Umbilical cord (tissue), 2 donors: Measurements from ENCODE around the gene DAZAP1. TPM values are rescaled to one million over a fixed set of nuclear protein-coding genes. Genes with fewer than 3 reads are reported as not detected.
"Not testable (repeated sequence)": the region's sequence is repeated elsewhere in the genome, so short reads cannot be mapped to it uniquely, and the experiment has no call there.

Source experiments
- DNase-seq: peaks from one replicate; pipeline ENCODE4 v3.0.0-alpha.2; 2015; ENCODE audit warnings: low spot score
- total RNA-seq: library from RNA; depleted of rRNA; stranded (reverse); fragments of >200 nt; gene quantifications from one replicate; pipeline ENCODE4 v1.2.3, GENCODE V29; 2014; ENCODE audit warnings: low replicate concordance; ENCODE audit not compliant: insufficient read depth

Gene DAZAP1
- total RNA-seq, 1 donor from 2014 or later = 30.8 TPM

DNA sequence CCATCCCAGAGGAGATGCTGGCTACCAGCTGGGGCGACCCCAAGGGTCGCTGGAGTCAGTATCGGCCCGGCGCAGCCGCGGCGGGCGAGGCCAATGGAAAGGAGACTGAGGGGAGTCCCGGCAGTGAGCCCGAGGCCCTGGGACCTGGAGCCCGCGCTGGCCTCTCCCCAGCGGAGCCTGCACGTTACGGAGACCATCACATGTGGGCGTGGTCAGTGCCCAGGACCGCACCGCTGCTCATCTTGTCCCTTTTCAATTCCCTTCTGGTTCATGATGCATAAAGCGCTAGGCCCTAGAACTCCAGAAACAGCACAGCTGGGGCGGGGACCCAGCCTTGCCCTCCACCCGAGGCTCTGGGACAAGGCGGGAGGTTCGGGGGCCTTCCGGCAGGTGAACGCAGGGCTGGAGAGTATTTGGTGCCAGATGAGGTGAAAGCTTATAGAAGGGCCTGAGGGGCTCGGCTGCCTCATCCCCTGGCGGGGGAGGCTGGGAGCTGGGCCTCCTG lies 63.7 kb downstream of the DAZAP1 start:
- DNase-seq = no peak

GRCh38 chr19:1471515-1472160 lies 64.3 kb downstream of the DAZAP1 start:
- DNase-seq = no peak

- no peak for DNase-seq
Observed at GRCh38 chr19:1472231-1473084, 65.1 kb downstream of the DAZAP1 start.

- no peak for DNase-seq
Observed at GRCh38 chr19:1473085-1473851, 65.9 kb downstream of the DAZAP1 start.

DNA sequence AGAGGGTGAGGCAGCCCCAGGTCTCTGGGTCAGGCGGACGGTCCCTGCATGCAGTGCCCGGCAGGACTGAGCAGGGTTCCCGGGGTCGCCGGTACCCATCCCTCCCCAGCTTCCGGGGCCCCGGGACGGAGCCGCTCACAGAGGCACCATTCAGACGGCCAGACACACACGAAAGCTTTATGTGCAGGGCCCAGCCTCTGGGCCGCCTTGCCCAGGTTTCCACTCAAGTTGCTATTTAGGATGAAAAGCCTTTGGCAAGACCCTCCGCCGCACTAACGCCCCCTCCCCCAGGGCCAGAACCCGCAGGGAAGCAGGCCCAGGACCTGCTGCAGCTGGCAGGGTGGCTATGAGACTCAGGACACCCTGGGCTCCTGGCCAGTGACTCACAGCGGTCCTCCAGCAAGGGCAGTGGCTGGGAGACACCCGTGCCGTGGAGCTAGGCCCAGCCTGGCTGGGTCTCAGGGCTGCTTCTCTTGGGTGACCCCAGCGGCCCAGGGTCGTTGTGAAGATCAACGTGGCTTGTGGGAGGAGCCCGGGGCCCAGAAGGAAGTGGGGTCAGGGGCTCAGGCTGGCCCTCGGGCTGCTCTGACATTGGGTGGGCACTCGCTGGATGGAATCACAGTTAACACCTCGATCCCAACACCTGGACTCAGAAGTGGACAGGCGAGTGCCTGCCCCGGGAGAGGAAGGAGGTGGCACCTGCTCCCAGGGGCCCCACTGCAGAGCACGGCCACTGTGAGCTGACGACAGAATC lies 66.8 kb downstream of the DAZAP1 start:
- no peak for DNase-seq

GRCh38 chr19:1474765-1475351 lies 67.5 kb downstream of the DAZAP1 start:
- DNase-seq = no peak

GRCh38 chr19:1475751-1476437 lies 68.5 kb downstream of the DAZAP1 start:
- no peak for DNase-seq

- not testable (repeated sequence) for DNase-seq
Observed at GRCh38 chr19:1477056-1477455, 69.7 kb downstream of the DAZAP1 start.

GRCh38 chr19:1478934-1479707 lies 71.7 kb downstream of the DAZAP1 start, which contains the start of gene C19orf25:
Gene C19orf25 (minus strand): TSS chr19:1479215. CDS start chr19:1478903, 312 bp downstream.
- DNase-seq = peak; percentile 95

GRCh38 chr19:1481224-1481892 lies 74.0 kb downstream of the DAZAP1 start:
- no peak for DNase-seq

DNA sequence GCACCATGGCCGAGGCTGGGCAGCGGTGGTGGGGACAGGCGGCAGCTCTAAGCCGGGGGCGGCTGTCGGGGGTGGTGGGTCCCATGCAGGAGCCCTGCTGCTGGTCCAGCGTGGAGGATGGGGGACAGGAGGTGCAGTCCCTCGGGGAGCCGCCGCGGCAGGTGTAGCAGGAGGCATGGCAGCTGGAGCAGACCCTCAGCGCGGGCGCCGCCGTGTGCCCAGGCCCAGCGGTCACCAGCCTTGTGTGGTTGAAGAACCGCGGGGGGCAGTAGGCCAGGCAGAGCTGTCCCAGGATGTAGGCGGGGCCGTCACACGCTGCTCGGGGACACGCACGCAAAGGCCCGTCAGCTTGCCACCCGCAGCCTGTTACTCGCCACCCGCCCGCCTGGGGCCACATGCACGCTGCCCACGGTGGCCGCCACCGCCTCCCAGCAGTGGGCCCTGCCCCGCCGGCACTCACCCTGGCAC lies 74.5 kb downstream of the DAZAP1 start:
- DNase-seq = no peak

DNA sequence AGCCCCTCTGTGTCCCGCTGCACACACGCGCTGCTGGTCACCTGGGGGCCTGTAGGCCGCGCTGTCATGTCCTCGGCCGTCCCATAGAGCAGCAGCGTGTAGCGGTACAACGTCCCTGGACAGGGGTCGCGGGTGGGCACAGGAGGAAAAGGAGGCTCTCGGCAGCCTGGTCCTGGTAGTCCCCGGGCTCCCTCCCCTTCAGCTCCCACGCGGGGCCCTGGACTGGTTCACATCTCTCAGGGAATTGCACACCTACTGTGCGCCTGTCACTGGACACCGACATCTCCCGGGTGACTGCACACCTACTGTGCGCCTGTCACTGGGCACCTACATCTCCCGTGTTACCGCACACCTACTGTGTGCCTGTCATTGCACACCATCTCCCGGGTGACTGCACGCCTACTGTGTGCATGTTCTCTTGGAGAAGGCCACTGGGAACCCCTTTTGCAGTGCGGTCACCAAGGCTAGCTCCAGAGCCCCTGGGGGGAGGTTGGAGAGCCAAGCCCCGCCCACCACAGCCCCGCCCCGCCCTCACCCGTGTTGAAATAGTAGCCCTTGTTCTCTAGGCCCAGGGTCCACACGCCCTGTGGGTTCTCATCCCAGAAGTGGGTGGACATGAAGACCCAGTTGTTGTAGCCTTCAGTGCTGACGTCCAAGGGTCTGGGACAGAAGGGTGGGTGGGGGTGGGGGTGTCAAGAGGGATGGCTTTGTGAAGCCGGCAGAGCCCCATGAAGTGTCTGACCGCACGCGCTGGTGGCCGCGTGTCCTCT lies 75.2 kb downstream of the DAZAP1 start:
- DNase-seq = no peak

- DNase-seq = no peak
Observed at GRCh38 chr19:1483131-1483978, 76.0 kb downstream of the DAZAP1 start.

DNA sequence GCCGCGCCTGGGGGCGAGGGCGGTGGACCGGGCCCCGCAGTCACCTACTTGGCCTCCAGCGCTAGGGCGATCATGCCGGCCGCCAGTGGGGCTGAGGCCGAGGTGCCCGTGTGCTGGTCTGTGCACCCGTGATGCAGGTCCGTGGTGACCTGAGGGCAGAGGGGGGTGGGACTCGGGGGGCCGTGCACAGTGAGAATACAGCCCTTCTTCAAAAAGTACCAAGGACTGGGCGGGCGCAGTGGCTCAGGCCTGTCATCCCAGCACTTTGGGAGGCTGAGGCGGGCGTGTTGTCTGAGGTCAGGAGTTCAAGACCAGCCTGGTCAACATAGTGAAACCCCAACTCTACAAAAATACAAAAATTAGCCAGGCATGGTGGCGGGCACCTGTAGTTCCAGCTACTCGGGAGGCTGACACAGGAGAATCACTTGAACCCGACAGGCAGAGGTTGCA lies 76.6 kb downstream of the DAZAP1 start:
- no peak for DNase-seq
